Activated CD4-positive, alpha-beta T cell treated with anti-CD3 and anti-CD28 coated beads for 36 hours (primary cell): ENCODE data around the gene ZNF219. TPM values are rescaled to one million over a fixed set of nuclear protein-coding genes. Genes with fewer than 3 reads are reported as not detected.

Experiments
- ATAC-seq: fragments of 200-7000 bp; cut with Tn5 transposase; one replicate; pipeline ENCODE4 v1.10.0; 2021; ENCODE audit warnings: mild to moderate bottlenecking, moderate library complexity
- CTCF ChIA-PET: fragments of 350-600 bp; sonication (Branson Sonifier 250); formaldehyde crosslinking; loops from one replicate; lab custom pipeline; 2021; ENCODE audit warnings: antibody characterized with exemption; lab: Charles Lee
- POLR2A ChIA-PET: fragments of 350-600 bp; sonication (Branson Sonifier 250); formaldehyde crosslinking; loops from one replicate; lab custom pipeline; 2021; ENCODE audit warnings: antibody characterized with exemption, inconsistent platforms; lab: Charles Lee
- DNase-seq: peaks from one replicate; pipeline ENCODE4 v3.0.0-alpha.2; 2020
- H3K27ac Mint-ChIP-seq: one replicate; pipeline ENCODE4 v1.8.0; 2021; ENCODE audit warnings: mixed read lengths
- H3K27me3 Mint-ChIP-seq: one replicate; pipeline ENCODE4 v1.8.0; 2021; ENCODE audit warnings: mixed read lengths
- H3K36me3 Mint-ChIP-seq: one replicate; pipeline ENCODE4 v1.8.0; 2021; ENCODE audit warnings: low read depth, mixed read lengths
- H3K4me1 Mint-ChIP-seq: one replicate; pipeline ENCODE4 v1.8.0; 2021; ENCODE audit warnings: mixed read lengths
- H3K4me3 Mint-ChIP-seq: one replicate; pipeline ENCODE4 v1.8.0; 2021; ENCODE audit warnings: mild to moderate bottlenecking, moderate library complexity, mixed read lengths
- H3K9me3 Mint-ChIP-seq: one replicate; pipeline ENCODE4 v1.8.0; 2021; ENCODE audit warnings: low read depth, mixed read lengths
- intact Hi-C, 2 experiments: fragments of 100-400 bp; cut with DNase I in 1 of 2; cut with micrococcal nuclease in 1 of 2; formaldehyde crosslinking; loops; one replicate each; pipeline versions ENCODE4 v1.14.2 to v1.15.1; 2022 to 2024; cut with DNase I, micrococcal nuclease
- total RNA-seq, 2 experiments: library from RNA; stranded (reverse); gene quantifications; one replicate each; pipeline ENCODE4 v1.2.3, GENCODE V29; 2021

The ZNF219 gene
- total RNA-seq, 2 experiments from 2014 or later, result 9.6 to 10.8 TPM

DNA sequence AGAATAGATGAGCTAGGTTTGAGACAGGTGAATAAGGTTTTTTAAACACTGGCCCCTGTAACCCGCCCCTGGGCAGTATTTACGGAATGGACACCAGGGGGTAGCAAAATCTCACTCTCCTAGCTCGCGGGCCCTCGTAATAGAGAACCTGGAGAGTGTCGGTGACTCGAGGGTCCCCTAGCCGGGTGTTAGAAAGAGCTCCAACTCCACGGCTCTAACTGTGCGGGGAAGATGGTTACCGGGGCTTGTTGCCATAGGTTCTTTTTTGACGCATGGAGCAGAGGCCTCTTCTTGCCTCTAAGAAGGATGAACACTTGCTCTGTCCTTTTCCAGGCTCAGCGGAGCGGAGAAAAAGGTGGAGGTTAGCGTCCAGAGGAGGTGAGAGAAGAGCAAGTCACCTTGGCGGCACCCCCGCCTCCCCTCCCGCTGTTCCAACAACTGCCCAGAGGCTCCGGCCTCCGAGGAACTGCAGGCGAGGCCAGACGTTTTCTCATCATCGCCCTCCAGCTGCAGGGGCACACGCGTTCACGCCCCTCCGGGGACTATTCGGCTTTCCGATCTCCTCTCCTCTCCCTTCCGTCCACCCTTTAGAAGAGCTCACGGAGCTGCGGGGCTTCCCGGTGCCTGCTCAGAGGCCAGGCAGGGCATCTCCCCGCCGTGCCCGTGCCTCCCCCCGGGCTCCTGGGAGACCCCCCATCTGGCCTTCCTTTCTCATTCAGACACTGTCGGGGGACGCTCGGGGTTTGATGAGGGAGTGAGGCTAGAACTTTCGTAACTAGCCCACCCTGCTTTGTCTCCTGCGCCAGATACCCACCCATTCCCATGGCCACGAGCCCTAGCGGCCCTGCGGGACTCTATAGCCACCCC, 29.7 kb downstream of the ZNF219 start:
- Mint-ChIP-seq H3K36me3 (no peaks in the 10 kb centered on the region), H3K27ac (no peak overlapping the region), H3K4me3 (peak overlapping the region; percentile 63), H3K9me3 (no peaks in the 10 kb centered on the region), H3K4me1 (peaks cover 33% of the 10 kb centered on the region), H3K27me3 (peaks cover 65% of the 10 kb centered on the region)
- intact Hi-C loops, result loop anchor here (1.0 to 2.0 kb wide), 4 partner anchors 24 to 38 kb away; no protein-coding TSS in a partner anchor
- ChIA-PET POLR2A (interaction anchor here (0.6 to 0.7 kb wide), 2 partner anchors 13 to 36 kb away, joined by 3 read pairs; no protein-coding TSS in a partner anchor), CTCF (interaction anchor here (0.6 to 3.1 kb wide), 17 partner anchors 10 to 138 kb away, joined by 3 to 52 read pairs (median 5); no protein-coding TSS in a partner anchor)
- DNase-seq (peak; percentile 64), ATAC-seq (peak; percentile 46)

DNA sequence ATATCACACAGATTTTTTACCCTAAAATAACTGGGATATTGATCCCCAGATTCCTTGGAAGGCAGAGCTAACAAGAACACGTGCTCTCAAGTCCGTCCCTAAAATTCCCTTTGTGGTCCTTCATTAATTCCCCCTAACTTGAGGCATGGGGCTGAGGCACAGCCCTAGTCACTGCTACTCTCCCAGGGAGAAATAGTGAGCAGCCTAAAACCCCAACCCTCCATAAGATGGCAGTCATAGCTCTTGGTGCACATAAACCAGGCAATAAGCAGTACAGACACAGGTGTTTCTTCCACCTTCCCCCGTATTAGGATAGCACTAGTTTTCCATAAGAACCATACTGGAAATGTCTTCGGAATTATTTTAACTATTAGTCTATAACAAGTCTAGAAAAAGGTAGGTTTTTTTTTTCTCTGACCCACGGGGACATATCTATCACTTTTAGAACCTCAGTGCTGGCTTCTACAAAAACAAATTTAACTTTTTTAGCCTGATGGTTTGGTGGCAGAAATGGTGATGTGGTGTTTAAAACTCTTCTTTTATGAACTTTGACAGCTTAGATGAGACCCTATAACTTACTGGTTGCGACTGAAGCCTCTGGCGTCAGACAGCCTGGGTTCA, 31.5 kb downstream of the ZNF219 start:
- no peak overlapping the region for H3K27ac Mint-ChIP-seq
- H3K36me3 Mint-ChIP-seq, result no peaks in the 10 kb centered on the region
- no peak overlapping the region for H3K4me3 Mint-ChIP-seq
- ChIA-PET POLR2A (no interaction called here), CTCF (interaction anchor here (0.7 to 3.1 kb wide), 7 partner anchors 12 to 817 kb away, joined by 3 to 52 read pairs (median 5); no protein-coding TSS in a partner anchor)
- H3K4me1 Mint-ChIP-seq, result peaks cover 32% of the 10 kb centered on the region
- peaks cover 63% of the 10 kb centered on the region for H3K27me3 Mint-ChIP-seq
- no peak for ATAC-seq
- no peak for DNase-seq
- no peaks in the 10 kb centered on the region for H3K9me3 Mint-ChIP-seq
- intact Hi-C loops, result no loop called here

DNA sequence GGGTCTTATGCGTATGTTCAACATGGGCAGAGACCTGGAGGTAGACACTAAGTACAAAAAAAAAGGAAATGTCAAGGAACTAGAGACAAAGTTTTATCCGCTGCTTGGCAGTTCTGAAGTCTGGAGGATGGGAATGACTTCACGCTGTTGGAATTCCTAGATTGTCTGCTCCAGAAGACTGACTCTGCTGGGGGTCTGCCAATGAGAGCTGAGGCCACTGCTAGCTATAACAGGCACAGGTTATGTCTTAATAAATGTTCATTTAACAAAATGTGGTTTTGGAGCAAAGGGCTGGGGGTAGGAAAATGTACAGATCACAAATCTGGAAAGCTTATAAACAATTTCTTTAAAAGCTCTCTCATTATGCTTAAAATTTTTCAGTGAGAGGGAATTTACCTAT, 35.0 kb downstream of the ZNF219 start:
- POLR2A ChIA-PET, result no interaction called here
- Mint-ChIP-seq H3K4me3 (no peak overlapping the region), H3K36me3 (no peaks in the 10 kb centered on the region), H3K9me3 (no peaks in the 10 kb centered on the region), H3K27ac (no peak overlapping the region), H3K4me1 (peaks cover 3% of the 10 kb centered on the region), H3K27me3 (peaks cover 45% of the 10 kb centered on the region)
- intact Hi-C loops, result no loop called here
- ATAC-seq, result no peak
- CTCF ChIA-PET, result interaction anchor here (0.6 to 1.0 kb wide), 3 partner anchors 24 to 68 kb away, joined by 3 to 5 read pairs (median 5); no protein-coding TSS in a partner anchor
- DNase-seq, result no peak

DNA sequence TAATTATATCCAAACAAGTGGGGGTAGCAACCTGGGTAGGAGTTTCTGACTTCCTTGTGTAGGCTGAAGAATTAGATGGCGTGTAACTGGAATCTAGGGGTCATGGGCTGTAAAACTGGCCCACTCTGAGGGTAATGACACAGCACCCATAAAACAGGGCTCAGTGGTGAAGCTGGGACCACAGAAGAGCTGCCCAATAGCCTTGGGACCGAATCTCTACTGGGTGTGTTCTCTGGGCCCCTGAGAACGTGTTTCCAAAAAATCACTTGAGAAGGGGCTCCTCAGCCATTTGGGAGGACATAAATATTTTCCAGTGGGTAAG, 37.1 kb downstream of the ZNF219 start:
- Mint-ChIP-seq H3K4me3 (no peak overlapping the region), H3K36me3 (no peaks in the 10 kb centered on the region), H3K27ac (no peak overlapping the region), H3K9me3 (no peaks in the 10 kb centered on the region), H3K4me1 (no peaks in the 10 kb centered on the region), H3K27me3 (peaks cover 31% of the 10 kb centered on the region)
- DNase-seq, result no peak
- no peak for ATAC-seq
- POLR2A ChIA-PET, result no interaction called here
- intact Hi-C loops, result no loop called here
- CTCF ChIA-PET, result interaction anchor here (1.2 to 1.9 kb wide), 5 partner anchors 10 to 47 kb away, joined by 3 to 7 read pairs (median 4); no protein-coding TSS in a partner anchor

DNA sequence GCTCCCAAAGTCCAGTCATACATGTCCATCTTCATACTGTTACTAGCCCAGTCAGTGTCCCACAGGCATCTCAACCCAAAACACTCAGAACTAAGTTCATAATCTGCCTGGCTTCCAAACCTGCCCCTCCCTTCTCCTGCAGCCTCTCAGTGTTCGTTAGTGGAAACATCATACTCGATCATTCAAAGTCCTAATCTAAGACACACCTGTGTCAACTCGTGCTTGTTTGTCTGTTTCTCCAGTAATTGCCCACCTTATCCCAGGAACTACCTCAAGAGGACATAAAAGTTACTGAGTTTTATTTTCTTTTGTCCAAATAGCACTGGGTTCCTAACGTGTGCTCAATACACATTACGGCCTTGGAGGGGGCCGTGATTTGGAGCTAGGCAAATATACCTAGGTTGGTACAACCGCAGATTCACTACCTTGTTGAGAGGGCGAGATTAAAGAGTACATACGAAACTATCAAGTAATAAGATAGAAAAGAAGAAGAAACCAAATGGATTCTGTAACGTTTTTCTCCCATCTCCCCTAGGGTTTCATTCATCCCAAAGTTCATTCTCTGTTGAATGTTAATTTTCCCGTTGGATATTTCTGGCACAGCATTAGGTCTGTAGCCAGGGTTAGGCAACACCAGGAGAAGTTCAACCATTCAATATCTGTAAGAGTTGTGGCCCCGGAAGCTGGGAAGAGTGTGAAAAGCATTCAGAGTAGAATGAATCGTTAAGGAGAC, 37.7 kb downstream of the ZNF219 start:
- no peak for ATAC-seq
- no peaks in the 10 kb centered on the region for H3K9me3 Mint-ChIP-seq
- DNase-seq, result no peak
- H3K36me3 Mint-ChIP-seq, result no peaks in the 10 kb centered on the region
- ChIA-PET CTCF (interaction anchor here (0.7 to 1.9 kb wide), 5 partner anchors 40 to 48 kb away, joined by 3 to 6 read pairs (median 4); no protein-coding TSS in a partner anchor), POLR2A (no interaction called here)
- no peak overlapping the region for H3K4me3 Mint-ChIP-seq
- no peaks in the 10 kb centered on the region for H3K4me1 Mint-ChIP-seq
- no peak overlapping the region for H3K27ac Mint-ChIP-seq
- peaks cover 28% of the 10 kb centered on the region for H3K27me3 Mint-ChIP-seq
- intact Hi-C loops, result no loop called here

DNA sequence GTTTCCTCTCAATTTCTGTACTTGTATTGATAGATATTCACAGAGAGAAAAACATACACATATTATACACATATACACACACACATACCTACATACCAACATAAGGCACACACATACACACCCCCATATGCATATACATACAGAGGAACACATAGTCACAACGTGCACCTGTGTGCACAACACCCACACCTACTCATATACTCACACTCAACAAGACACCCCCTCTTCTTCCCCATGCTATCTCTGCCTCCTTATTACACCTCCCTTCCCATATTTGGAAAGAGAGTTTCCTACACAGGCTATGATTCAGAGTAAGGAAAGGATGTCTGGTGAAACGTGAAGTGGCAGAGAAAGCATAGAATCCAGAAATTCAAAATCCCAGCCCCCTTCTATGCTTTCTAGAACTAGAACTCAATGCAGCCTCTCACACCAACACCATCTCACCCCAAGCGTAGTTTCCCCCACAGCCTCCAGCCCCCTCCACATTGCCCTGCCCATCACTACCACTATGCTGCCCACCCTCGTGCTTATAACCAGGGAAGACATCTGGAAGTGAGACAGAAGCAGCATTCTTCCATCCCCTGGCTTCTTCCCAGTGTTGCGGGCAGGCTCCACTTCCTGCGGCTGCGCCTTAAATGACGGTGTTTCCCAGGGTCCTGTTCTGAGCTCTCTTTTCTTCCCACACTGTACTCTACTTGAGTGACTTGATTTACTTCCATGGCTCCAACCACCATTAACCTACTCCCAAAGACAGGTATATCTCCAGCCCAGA, 38.4 kb downstream of the ZNF219 start:
- POLR2A ChIA-PET, result no interaction called here
- H3K9me3 Mint-ChIP-seq, result no peaks in the 10 kb centered on the region
- H3K36me3 Mint-ChIP-seq, result no peaks in the 10 kb centered on the region
- DNase-seq, result no peak
- ATAC-seq, result no peak
- H3K4me1 Mint-ChIP-seq, result no peaks in the 10 kb centered on the region
- no peak overlapping the region for H3K4me3 Mint-ChIP-seq
- intact Hi-C loops, result no loop called here
- H3K27ac Mint-ChIP-seq, result no peak overlapping the region
- peaks cover 23% of the 10 kb centered on the region for H3K27me3 Mint-ChIP-seq
- CTCF ChIA-PET, result interaction anchor here (0.7 to 0.8 kb wide), 2 partner anchors 39 to 45 kb away, joined by 3 to 4 read pairs; no protein-coding TSS in a partner anchor

DNA sequence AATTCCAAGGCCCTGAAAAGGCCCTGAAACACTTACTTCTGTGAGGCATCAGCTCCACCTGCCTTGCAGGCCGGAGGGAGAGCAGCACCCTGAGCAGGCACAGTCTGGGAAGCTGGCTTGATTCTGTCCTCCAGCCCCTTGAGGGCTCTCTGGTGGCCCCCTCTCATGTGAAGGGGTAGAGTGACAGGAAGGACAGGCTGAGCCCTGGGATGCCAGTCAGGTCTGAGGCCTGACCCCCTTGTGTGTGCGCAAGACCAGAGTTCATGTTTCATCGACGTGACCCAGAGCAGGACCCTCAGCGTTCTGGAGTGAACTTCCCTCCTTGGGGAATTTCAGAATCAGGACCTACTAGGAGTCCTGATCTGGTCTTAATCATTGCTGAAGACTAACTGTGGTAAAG, 39.6 kb downstream of the ZNF219 start:
- DNase-seq (no peak), ATAC-seq (no peak)
- Mint-ChIP-seq H3K4me1 (peaks cover 2% of the 10 kb centered on the region), H3K27ac (no peak overlapping the region), H3K27me3 (peaks cover 21% of the 10 kb centered on the region), H3K36me3 (no peaks in the 10 kb centered on the region), H3K4me3 (no peak overlapping the region), H3K9me3 (no peaks in the 10 kb centered on the region)
- ChIA-PET POLR2A (no interaction called here), CTCF (interaction anchor here (0.7 to 2.2 kb wide), 5 partner anchors 10 to 88 kb away, joined by 3 to 11 read pairs (median 3); no protein-coding TSS in a partner anchor)
- intact Hi-C loops, result no loop called here

DNA sequence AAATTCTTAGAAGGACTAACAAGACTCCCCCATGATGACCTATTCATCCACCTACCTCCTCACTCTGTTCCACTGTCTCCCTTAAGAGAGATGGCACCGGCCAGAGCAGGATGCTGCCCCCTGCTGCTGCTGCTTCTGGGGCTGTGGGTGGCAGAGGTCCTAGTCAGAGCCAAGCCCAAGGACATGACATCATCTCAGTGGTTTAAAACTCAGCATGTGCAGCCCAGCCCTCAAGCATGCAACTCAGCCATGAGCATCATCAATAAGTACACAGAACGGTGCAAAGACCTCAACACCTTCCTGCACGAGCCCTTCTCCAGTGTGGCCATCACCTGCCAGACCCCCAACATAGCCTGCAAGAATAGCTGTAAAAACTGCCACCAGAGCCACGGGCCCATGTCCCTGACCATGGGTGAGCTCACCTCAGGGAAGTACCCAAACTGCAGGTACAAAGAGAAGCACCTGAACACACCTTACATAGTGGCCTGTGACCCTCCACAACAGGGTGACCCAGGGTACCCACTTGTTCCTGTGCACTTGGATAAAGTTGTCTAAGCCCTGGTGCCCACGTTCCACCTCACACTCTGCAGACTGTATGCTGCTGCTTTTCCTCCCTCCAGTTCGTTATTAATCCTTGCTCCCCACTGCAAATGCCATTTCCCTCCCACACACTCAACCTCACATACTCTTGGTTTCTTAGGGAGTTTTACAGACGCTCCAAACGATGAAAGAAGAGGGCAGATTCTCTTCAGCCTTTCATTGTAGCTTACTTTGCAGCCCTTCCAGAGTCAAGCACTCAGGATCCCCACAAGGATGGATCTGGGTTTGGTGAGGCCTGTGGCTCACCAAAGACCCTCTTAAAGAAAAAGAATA, 40.4 kb downstream of the ZNF219 start, which contains the start of gene RNASE8:
RNASE8 (plus strand) TSS at position 20 of the 873 bp plus-strand sequence; CDS start at position 91, 71 bp downstream.
- Mint-ChIP-seq H3K4me3 (no peak within 1 kb of the TSS), H3K9me3 (no peaks in the 10 kb centered on the region), H3K27ac (no peak within 1 kb of the TSS), H3K4me1 (peaks cover 2% of the 10 kb centered on the region), H3K36me3 (no peaks in the 10 kb centered on the region), H3K27me3 (peaks cover 15% of the 10 kb centered on the region)
- POLR2A ChIA-PET, result no interaction called here
- intact Hi-C loops, result no loop called here
- peak; percentile 60 for ATAC-seq
- DNase-seq, result peak; percentile 26
- CTCF ChIA-PET, result interaction anchor here (0.7 to 2.2 kb wide), 5 partner anchors 11 to 43 kb away, joined by 3 to 11 read pairs (median 3); no protein-coding TSS in a partner anchor

DNA sequence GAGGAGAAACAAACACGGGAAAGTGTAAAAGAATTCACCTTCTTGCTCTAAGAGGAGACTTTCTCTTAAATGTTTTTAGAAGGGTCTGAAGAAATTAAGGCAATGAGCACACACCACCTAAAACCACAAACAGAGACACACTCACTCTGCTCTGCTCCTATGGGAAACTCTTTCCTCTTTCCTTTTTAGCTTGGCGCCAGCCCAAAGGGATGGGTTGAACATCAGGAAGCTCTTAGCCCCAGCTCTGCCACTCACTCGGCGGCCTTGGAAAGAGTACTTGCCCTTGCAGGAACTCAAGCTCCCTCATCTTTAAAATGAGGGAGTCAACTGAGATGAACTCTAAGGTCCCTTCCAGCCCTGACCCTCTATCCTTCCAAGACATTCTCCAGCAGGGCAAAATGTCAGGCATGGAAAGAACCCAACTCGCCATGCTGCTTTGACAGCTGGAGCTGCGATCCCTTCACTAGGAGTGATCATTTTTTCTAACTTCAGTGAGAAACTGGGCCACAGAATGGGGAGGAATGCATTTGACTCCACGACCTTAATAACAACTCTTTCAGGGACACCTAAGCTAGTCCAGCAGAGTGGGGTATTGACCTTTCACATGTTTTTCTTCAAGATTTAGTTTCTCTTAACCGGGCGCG, 41.8 kb downstream of the ZNF219 start:
- no peak for ATAC-seq
- Mint-ChIP-seq H3K27me3 (peaks cover 10% of the 10 kb centered on the region), H3K36me3 (no peaks in the 10 kb centered on the region), H3K4me1 (peaks cover 2% of the 10 kb centered on the region), H3K27ac (no peak overlapping the region), H3K4me3 (no peak overlapping the region), H3K9me3 (no peaks in the 10 kb centered on the region)
- no peak for DNase-seq
- ChIA-PET POLR2A (no interaction called here), CTCF (interaction anchor here (0.6 to 1.6 kb wide), 5 partner anchors 12 to 401 kb away, joined by 3 read pairs; no protein-coding TSS in a partner anchor)
- intact Hi-C loops, result no loop called here
